C4-2B (cell line): ENCODE results near the gene MYO1D.

Experiments
- CTCF ChIP-seq: fragments of 450-650 bp; conservative IDR thresholded peaks from 2 replicates; pipeline ENCODE4 v1.5.1; 2017; ENCODE audit warnings: mild to moderate bottlenecking
- ZFX ChIP-seq: fragments of 450-650 bp; IDR thresholded peaks from 2 replicates; pipeline ENCODE4 v1.6.1; 2017

- no peak for TF ChIP-seq CTCF
- no peak for TF ChIP-seq ZFX
Observed at GRCh38 chr17:32602396-32602795, 274.5 kb downstream of the MYO1D start.
